Stimulated activated CD8-positive, alpha-beta memory T cell treated with anti-CD3 and anti-CD28 coated beads, Interleukin-2, amount 100 ng/mL, for 48 hours (primary cell): ENCODE measurements around the gene GNG10.
A peak's percentile ranks its signal among the peaks of the same experiment; 100 is the strongest.
"Not testable (repeated sequence)": the region's sequence is repeated elsewhere in the genome, so short reads cannot be mapped to it uniquely, and the experiment has no call there.

ENCODE experiments used
- DNase-seq, 2 donors: peaks; one replicate each; pipeline ENCODE4 v3.0.0-alpha.2; 2020; ENCODE audit warnings: low read depth in 2 of 2

GNG10 gene

DNA sequence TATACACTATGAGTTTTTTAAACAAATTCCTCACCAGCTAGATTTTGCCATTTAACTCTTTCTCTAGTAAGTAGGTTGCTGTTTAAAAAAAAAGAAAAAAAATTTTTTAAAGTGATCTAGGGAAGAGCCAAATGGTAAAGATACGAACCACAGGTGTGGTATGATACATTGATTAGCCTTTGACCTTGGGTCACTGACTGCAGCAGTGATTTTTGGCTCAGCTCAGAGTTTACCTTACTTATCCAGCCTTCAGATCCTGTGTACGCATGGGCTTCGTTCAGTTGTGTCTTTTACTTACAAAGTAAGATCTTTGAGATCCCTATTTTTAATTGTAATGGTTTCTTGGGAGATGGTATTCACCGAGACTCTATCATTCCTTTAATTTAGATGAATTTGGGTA is 12.4 kb upstream of the GNG10 start:
- no peak for DNase-seq

DNA sequence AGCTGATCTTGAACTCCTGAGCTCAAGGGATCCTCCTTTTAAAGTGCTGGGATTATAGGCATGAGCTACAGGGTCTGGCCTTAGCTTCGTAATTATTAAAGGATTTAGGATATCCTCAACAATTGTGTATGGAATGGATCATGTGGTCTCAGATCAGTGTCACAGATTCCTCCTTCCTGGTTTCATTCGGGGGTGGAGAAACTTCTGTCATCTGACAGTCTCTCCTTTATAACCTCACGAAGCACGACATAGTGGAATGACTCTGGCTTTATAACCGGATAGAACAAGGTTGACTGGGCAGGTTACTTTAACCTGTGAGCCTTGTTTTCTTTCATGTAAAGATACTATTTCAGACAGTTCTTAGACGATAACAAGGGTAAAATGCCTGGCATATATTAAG is 4.4 kb upstream of the GNG10 start:
- DNase-seq: no peak

DNA sequence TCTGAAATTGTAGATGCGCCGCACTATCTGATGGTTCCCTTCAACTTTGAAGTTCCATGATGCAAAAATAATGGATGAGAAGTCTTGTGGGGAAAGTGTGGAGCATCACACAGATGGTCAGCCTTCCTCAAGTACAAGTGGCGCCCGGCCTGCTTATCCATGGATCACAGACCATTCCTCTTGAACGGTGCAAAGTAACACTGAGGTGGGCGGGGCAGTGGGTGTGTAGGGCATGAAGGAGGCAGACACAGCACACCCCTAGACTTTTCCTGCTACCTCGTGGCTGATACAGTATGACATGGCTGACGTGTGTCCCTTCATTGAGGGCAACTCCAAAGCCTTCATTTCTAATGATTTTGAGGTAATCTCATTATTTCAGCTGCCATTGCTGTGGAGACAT is 2.5 kb upstream of the GNG10 start:
- DNase-seq: no peak

DNA sequence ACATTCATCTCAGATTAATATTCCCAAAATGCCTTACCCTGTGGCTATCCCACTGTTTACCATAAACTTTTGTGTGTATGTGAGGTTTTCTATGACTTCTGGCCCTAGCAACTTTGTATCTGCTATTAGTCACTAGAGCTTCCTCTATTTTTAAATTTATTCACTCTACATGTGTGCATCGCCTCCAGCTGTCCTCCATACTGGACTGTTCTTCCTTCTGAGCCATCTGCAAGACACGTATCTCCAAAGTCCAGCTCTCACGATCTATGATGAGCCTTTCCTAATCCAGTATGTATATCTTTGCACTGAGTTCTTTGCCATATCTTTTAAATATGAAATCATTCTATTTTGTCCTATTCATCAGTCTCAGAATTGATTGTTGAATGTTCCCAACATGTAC is 1.7 kb upstream of the GNG10 start:
- DNase-seq: no peak

DNA sequence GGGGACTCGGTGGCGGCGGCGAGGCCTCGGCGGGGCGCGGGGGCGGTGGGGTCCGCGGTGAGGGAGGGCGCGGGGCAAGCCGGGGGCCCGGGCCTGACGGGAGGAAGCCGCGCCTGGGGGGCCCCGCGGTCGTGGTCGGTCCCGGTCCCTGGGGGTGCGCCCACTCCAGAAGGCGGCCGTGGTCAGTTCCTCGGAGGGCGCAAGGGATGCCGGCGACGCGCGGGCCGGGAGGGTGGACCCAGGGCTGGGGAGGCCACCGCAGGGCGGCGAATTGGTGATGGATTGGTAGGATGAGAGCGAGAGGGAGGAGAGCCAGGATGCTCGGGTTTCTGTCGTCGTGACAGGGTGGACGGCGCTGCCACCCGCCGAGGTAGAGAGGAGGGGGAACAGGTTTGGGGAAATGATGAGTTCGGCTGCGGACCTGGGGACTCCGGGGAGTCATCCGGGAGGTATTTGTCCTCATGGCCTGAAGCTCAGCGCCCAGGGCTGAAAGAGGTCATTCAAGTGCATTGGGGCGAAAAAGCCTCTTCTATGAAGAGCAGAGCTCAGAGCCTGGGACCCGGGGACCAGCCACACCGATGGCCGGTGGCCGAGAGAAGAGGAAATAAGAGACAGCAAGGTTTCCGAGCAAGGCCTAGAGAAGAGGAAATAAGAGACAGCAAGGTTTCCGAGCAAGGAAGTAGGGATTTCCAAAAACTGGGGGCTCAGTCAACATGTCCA is 557 bp downstream of the GNG10 start:
- peak; percentile 3 to 21 for DNase-seq

DNA sequence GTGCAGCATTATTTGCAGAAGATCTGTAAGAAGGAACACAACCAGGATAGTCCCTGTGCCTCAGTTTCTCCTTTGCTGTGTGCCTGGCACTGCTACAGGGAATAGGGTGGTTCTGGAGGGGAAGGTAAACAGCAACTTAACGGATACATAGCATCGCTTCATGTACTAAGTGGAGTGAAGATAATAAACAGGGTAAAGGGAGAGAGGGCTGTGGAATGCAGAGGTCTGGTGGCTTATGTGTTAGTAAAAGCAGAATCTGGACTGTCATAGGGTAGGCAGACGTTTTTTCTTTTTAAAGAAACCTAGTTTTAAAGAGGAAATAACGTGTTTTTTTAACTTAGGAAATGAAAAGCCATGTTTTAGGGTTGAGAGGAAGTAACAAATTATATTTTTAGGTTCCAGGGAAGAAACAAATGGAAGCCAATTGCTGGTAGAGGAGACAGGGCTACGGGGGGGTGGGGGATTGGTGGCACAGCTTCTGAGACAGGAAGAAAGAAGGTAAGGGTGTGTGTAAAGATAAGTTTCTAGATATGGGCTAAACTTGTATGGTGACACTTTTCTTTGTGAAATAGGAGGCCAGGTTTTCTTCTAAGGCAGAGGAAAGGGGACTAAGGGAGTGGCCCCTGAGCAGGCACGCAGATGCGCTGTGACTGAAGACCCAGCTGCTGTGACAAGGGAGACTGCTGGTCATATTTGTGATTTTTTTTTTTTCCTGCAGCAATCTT is 1.3 kb downstream of the GNG10 start:
- no peak for DNase-seq

DNA sequence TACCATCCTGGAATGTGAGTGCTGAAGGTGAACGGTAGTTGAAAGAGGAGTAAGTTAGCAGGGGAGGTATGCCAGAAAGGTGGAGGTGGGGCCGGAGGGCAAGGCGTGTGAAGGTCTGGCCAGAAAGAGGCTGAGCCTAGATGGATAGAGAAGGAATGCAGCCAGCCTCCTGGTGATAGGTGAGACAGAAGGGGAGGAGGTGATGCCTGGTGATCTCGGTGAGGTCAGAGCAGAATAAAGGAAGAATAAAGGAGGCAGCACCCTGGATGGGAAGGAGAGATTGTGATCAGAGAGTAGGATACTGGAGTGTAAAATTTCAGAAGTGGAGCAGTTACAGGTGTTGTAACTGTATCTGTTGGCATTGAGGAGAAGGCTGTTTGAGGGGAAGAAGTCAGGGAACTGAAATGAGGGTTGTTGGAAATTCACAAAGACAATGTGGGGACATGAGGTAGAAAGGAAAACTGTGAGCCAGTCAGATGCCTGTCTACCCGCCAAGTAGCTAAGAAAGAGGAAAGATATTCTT is 2.0 kb downstream of the GNG10 start:
- DNase-seq: no peak

DNA sequence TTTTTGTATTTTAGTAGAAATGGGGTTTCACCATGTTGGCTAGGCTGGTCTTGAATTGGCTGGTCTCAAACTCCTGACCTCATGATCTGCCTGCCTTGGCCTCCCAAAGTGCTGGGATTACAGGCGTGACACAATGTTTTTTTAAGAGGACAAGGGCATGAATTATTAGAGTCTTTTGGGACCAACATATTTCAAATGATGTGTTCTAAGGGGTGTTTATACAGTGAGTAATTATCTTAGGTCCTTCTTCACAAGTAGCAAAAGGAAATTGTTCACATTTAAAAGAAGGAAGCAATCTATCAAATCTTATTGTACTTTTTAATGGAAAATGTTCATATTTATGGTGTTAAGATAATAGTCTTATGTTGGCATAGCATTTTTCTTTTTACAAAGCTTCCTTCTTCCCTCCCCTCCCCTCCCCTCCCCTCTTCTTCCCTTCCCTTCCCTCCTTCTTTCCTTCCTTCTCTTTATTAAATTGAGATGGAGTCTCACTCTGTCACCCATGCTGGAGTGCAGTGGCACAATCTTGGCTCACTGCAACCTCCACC is 6.7 kb downstream of the GNG10 start:
- no peak for DNase-seq

DNA sequence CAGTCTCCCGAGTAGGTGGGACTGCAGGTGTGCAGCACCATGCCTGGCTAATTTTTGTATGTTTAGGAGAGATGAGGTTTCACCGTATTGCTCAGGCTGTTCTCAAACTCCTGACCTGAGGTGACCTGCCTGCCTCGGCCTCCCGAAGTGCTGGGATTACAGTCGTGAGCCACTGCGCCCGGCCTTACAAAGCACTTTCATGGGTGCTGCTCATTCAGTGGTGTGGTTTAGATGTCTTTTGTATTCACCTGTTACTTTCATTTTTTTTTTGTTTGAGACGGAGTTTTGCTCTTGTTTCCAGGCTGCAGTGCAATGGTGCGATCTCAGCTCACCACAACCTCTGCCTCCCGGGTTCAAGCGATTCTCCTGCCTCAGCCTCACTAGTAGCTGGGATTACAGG is 7.2 kb downstream of the GNG10 start:
- not testable (repeated sequence) for DNase-seq

DNA sequence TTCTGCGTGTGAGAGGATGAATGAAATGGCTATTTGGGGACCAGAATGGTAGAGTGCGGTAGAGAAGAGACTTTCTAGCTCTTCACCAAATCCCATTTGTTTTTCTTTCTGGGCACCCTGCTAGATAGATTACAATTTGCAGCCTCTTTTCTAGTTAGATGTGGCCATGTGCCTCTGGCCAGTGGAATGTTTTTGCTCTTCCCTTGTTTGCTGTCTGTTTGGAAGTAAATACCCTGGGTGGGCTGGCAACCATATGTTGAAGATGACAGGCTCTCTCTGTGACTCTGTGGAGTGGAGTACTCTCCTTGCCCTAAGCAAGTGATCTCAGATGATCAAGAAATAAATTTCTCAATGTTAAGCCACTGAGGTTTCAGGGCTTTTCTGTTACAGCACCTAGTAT is 12.9 kb downstream of the GNG10 start:
- DNase-seq: no peak

DNA sequence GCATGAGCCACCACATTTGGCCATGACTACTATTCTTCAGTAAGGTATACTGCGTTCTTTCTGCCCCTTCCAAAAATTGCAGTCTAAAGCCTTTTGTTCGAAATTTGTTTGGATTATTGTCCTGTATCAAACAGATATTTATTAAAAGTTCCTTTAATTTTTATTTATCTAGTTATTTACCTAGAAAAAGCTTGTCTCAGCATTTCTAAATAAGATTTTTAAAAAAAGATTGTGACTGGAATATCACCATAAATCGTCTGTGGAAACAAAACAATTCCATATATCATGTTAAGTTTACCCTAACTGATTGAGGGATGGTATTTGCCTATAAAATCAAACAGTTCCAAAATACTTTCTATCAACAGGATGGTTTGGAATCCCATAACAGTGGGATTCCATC is 14.7 kb downstream of the GNG10 start:
- DNase-seq: no peak

DNA sequence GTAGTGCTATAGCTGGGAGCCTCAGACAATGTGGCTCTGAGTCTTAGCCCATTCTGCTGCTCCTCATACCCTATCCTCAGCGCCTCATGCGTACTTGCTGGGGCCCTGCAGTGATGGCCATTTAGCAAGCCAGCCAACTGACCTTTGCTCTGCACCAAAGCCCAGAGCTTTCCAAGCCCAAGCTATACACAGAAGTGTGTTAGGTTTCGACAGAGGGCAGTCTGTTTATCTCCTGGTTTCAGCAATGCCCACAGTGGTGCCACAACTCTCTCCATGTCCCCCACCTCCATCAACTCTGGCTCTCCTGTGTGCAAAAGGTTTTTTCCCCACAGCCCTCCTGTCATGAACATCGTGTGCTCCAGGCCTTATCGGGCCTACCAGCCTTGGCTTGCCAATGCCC is 16.9 kb downstream of the GNG10 start:
- no peak for DNase-seq

DNA sequence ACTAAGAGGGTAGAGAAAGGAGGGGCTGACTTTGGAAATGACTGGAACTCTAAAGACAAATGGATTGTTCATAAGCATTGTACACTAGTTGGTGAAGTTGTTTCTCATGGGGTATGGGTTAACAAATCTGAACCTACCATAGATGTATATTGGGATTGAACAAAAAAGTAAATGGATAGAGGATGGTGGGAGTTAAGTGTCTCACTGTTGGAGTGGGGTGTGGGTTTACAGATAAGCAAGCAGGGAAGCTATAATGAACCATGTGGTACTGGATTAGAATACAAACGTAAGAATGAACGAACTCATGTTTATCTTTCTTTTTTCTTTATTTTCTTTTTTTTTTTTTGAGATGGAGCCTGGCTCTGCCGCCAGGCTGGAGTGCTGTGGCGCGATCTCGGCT is 17.8 kb downstream of the GNG10 start:
- DNase-seq: no peak

DNA sequence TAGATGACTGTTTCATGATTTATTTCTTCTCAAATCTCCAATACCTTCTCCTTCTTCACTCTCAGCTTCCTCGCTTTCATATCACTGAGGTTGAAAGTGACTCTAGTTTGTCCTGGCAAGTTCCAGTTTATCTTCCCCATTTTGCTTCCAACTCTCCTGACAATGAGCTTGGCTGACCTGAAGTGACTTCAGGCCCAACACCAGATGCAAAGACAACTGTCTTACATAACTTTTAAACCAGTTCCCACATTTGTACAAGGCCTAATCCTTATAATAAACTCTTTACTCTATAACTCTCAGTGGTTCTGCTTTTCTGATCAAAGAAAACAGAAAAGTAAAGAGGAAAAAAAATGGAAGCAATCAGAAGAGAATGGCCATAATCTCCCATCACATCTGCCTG is 22.0 kb downstream of the GNG10 start:
- DNase-seq: no peak

DNA sequence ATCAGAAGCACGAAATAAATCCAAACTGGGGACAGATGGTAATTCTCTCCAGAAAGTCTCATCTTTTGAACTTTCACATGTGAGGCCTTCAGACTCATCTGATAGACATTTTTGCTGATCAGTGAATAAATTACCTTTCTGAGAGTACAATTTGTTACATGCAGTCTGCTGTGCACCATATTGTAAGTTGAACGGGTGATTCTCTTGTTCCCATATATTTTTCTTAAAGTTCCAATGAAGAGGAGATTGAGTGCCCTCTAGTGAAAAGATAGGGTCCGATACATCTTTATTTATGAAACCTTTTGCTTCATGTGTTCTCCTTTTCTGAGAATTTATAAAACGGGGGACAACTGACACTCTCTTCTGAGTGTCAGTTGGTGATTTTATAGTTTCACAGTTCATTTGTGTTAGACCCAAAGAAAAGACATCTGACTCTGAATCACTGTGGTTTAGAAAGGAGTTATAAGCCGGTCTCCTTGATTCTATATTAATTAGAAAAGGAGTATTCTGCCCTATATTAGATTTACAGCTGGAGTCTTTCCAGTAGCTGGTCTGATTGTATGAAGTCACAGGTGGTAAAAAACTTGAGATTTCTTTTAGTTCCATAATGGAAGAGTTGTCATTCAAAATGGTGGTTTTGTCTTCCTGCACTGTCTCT is 30.4 kb downstream of the GNG10 start:
- no peak for DNase-seq

DNA sequence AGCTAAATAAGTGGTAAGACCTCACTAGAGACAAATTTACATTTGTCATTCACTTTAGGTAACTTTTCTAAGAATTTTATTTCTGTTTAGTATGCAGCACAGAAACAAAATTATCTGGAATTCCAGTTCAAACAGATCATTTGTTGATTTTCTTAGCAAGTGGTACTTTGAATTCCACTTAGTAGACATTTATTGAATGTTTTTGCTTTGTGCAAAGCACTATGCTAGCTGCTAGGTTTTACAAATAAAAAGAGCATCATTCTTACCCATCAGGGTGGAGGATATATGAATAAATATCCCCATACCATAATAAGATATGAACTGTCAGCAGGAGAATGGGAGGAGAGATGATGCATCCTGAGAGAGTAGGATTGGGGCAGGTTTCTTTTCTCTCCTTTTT is 35.4 kb downstream of the GNG10 start:
- no peak for DNase-seq

DNA sequence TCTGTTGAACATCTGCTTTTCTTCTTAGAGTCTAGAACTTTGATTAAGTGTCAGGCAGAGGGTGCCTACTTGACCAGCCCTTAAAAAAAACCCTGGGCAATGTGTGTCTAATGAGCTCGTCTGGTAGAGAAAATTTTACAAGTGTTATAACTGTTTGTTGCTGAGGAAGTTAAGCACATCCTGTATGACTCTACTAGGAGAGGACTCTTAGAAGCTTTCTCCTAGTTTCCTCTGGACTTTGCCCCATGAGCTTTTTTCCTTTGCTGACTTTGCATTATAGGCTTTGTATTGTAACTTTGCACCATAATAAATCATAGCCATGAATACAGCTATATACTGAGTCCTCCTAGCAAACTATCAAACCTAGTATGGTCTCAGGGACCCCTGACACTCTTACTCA is 39.4 kb downstream of the GNG10 start:
- no peak for DNase-seq

DNA sequence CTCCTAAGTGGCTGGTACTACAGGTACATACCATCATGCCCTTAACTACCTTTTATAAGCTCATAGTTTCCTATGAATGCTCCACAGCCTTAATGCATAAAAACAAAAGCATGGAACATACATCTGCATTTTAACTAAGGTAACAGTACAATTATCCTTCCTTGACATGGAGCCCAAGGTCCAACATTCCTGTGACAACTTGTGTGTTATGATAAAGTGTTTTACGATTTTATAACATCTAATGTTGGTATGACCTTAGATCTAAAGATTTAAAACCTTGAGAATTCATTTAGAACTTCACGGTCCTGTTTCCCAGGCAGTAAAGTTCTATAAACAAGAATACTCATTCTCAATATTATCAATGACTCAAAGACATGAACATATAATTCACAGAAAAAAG is 43.1 kb downstream of the GNG10 start:
- DNase-seq: no peak

DNA sequence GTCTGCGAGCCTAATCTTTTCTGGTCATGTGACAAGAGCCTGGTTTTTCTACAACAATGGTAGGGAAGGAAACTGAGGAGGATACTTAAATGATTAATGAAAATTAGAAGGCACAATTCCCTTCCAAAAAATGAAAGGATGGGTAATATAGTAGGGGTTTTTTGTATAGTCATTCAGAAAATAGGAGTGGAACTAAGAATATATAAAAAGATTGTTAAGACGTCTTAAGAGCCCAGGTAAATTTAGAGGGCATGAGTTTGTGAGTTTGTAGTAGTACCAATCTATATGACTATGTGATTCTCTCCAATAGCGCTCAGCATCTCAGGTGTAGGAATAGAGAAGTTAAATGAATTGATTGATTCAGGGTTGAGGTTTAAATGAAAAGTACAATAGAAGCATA is 50.1 kb downstream of the GNG10 start:
- DNase-seq: no peak

DNA sequence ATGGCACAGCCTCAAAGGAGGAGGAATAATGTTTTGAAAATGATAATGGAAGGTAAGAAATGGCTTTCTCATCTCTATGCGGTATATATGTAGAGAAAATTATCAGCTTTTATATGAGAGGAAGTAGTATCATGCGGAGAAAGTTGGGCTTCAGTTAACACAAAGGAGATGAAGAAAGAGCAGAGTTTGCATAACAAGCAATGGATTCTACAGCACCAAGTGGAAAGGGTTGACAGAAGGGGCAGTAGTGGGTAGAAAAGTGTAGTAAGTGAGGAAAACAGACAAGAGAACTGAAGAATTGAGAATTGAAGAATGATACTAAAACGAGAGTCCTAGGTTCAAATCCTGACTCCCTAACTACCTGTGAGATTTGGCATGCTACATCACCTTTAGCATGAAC is 51.0 kb downstream of the GNG10 start:
- DNase-seq: no peak

DNA sequence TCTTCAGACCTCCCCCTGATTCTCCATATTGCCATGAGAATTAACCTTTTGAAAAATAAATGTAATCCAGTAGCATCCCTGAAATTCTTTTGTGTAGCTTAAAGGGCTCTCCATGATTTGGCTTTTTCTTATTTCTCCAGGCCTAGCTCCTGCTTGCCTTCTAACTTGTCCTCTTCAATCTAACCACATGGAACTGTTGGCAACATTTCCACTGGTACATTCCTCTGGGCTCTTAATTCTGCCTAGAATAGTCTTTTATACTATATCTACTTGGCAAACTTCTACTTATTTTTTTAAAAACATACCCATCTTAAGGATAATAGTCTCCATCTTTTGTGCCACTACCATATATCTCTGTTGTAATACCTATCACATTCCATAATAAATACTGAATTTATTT is 54.1 kb downstream of the GNG10 start:
- DNase-seq: no peak

DNA sequence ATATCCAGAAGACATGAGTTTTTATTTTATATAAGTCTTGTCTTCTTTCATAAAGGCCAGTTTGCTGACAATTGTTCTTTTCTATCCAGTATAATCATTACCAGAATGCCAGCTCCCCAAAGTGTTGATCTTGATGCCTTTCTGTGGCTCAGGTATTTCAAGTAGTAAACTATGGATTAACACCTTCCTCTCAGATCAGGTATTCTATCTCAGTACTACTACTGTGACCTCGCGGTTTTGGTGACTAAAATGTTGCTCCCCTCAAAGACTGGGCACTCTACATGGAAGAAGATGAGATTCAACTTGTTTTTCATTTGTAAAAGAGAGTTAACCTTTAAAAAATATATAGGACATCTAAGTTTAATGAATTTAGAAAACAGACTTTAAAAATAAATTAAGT is 58.1 kb downstream of the GNG10 start:
- DNase-seq: no peak
